ENCODE measurements around the gene SLC4A2. TPM values are rescaled to one million over a fixed set of nuclear protein-coding genes. Genes with fewer than 3 reads are reported as not detected.
A peak's percentile ranks its signal among the peaks of the same experiment; 100 is the strongest.

Gene SLC4A2
- total RNA-seq, 4 donors from 2014 or later: 31.9 to 78.7 (median 59.7) TPM

DNA sequence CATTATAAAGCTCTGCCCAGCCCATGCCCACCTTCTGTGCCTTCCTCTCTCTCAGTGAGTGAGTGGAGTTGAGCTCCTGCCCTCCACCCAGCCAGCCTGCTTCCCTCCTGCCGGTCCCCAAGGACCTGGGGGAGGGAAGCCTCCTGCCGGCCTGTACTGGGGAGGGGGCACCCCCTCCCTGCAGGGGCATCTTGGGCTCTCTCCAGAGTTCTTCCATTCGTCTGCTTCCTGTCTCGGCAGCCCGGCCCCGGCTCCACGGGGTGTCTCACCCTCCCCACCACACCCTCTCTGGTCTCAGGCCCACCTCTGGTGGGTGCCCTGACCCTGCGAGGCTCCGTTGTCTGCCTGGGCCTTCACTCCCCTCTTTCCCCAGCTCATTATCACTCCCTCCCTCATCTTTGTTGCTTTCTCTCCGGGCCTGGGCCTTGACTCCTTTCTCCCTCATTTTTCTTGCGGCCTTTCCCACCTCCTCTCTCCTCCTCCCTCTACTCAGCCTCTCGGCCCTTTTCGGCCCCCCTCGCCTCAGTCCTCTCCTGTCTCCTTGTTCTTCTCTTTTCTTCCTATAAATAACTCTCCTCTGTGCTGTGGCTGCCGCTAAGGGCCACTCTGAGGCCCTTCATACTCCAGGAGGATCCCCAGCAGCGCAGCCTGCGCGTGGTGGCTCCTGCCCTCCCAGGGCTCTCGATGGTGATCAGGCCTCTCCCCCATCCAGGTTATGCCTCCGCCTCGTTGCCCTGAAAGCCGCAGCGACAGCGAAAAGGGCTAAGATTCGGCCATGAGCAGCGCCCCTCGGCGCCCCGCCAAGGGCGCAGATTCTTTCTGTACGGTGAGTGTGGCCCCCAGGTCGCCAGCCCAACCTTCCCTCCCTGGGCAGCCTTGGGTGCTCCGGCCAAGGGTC is 2.1 kb downstream of the SLC4A2 start:
- peak overlapping the region; percentile 76 for H3K4me3 ChIP-seq
- no peak for DNase-seq (ENCODE audit: low spot score in 2 of 2)
- H3K4me1 ChIP-seq: peaks cover 64% of the 10 kb centered on the region
- 65% methylated on average over 25 of the region's 33 CpGs for WGBS
- TF ChIP-seq EP300 (IDR thresholded peaks at IDR 0.05): no peak
- TF ChIP-seq, protein P1, sequence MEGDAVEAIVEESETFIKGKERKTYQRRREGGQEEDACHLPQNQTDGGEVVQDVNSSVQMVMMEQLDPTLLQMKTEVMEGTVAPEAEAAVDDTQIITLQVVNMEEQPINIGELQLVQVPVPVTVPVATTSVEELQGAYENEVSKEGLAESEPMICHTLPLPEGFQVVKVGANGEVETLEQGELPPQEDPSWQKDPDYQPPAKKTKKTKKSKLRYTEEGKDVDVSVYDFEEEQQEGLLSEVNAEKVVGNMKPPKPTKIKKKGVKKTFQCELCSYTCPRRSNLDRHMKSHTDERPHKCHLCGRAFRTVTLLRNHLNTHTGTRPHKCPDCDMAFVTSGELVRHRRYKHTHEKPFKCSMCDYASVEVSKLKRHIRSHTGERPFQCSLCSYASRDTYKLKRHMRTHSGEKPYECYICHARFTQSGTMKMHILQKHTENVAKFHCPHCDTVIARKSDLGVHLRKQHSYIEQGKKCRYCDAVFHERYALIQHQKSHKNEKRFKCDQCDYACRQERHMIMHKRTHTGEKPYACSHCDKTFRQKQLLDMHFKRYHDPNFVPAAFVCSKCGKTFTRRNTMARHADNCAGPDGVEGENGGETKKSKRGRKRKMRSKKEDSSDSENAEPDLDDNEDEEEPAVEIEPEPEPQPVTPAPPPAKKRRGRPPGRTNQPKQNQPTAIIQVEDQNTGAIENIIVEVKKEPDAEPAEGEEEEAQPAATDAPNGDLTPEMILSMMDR (IDR thresholded peaks at IDR 0.05): no peak
- no peak for TF ChIP-seq POLR2A (IDR thresholded peaks at IDR 0.05)
- TF ChIP-seq POLR2AphosphoS5 (IDR thresholded peaks at IDR 0.05): no peak
- peaks cover 35% of the 10 kb centered on the region for H3K36me3 ChIP-seq
- no peaks in the 10 kb centered on the region for H3K27me3 ChIP-seq
- H3K9me3 ChIP-seq: no peaks in the 10 kb centered on the region
- peak overlapping the region; percentile 54 for H3K27ac ChIP-seq

DNA sequence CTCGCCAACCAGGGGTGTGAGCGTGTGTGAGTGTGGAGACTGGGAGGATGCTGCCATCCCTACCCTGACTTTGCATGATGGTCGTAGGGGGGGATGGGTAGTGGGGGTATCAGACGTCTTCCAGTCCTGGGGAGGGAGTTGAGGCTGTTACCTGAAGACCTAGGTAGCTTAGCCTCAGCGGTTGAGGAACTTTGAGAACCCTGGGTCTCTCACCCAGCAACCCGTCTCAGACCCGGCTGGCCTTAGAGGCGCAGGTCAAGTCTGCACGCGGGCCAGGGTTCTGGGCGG is 2.7 kb downstream of the SLC4A2 start:
- Histone ChIP-seq H3K27ac (no peak overlapping the region), H3K27me3 (no peaks in the 10 kb centered on the region), H3K9me3 (no peaks in the 10 kb centered on the region), H3K36me3 (peaks cover 41% of the 10 kb centered on the region), H3K4me1 (peaks cover 58% of the 10 kb centered on the region), H3K4me3 (peak overlapping the region; percentile 35)
- TF ChIP-seq POLR2AphosphoS5 (IDR thresholded peaks at IDR 0.05) (no peak), POLR2A (IDR thresholded peaks at IDR 0.05) (no peak), EP300 (IDR thresholded peaks at IDR 0.05) (no peak)
- TF ChIP-seq, protein P1 (IDR thresholded peaks at IDR 0.05): no peak
- no peak for DNase-seq (ENCODE audit: low spot score in 2 of 2)
- 81% methylated on average over 5 of the region's 11 CpGs for WGBS

DNA sequence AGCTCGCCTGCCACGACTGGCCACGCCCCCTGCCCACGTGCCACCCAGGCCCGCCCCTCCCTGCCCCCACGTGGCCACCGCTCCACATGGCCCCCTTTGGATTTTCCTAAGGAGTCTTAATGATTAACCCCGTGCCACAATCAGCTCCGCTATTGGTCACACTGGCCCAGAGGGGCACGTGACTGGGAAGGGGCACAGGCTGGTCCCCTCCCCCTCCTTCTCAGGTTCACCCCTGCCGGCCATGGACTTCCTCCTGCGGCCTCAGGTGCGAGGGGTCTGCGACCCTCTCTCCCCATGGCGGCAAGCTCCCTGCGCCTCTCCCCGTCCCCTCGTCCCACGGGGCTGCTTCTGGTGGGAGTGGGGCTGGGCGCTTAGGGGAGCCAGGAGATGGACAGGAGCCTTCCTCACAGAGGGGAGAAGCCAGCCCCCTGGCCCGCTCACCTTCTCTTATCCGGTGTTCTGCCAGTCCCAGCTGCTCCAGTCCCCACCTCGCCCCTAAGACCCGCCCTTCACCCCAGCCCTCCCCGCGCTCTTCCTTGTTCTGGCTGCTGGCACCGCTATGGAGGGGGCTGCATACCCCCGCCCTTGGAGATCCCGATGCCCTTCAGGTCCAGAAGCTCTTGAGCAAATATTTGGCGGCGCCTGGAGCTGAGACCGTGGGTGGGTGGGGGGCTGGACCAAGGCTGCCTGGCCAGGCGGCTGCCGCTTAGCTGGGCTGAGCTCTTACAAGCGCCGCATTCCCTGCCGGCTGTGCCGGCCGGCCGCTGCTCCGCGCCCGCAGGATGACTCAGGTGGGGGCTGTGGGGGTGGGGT is 3.2 kb downstream of the SLC4A2 start:
- Histone ChIP-seq H3K27me3 (no peaks in the 10 kb centered on the region), H3K9me3 (no peaks in the 10 kb centered on the region), H3K27ac (peak overlapping the region; percentile 72), H3K36me3 (peaks cover 46% of the 10 kb centered on the region), H3K4me1 (peaks cover 53% of the 10 kb centered on the region), H3K4me3 (peak overlapping the region; percentile 35)
- WGBS: 57% methylated on average over 29 of the region's 43 CpGs
- TF ChIP-seq EP300 (IDR thresholded peaks at IDR 0.05) (no peak), POLR2A (IDR thresholded peaks at IDR 0.05) (no peak), POLR2AphosphoS5 (IDR thresholded peaks at IDR 0.05) (no peak)
- TF ChIP-seq, protein P1 (IDR thresholded peaks at IDR 0.05): no peak
- DNase-seq (ENCODE audit: low spot score in 2 of 2): no peak

DNA sequence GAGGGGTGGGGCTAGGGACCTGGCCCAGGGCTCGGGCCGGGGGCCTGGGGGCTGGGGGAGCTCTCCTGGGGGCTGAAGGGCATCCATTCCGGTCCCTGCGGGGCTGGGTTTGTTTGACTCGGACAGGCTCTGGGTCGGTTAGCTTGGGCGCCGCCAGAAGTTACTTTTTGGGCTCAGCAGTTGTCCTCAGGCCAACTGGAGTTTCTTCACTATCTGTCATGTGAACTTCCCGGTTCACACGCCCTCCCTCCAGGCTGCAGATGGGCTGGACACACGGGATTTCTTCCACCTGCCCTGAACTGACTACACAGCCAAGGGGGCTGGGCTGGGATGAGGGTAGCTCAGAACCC is 3.8 kb downstream of the SLC4A2 start:
- 19% methylated on average over 11 of the region's 11 CpGs for WGBS
- Histone ChIP-seq H3K36me3 (peaks cover 52% of the 10 kb centered on the region), H3K27me3 (no peaks in the 10 kb centered on the region), H3K27ac (peak overlapping the region; percentile 72), H3K4me1 (peaks cover 52% of the 10 kb centered on the region), H3K9me3 (no peaks in the 10 kb centered on the region), H3K4me3 (peak overlapping the region; percentile 35)
- no peak for DNase-seq (ENCODE audit: low spot score in 2 of 2)
- TF ChIP-seq POLR2A (IDR thresholded peaks at IDR 0.05): no peak
- no peak for TF ChIP-seq POLR2AphosphoS5 (IDR thresholded peaks at IDR 0.05)
- TF ChIP-seq, protein P1 (IDR thresholded peaks at IDR 0.05): no peak
- no peak for TF ChIP-seq EP300 (IDR thresholded peaks at IDR 0.05)

DNA sequence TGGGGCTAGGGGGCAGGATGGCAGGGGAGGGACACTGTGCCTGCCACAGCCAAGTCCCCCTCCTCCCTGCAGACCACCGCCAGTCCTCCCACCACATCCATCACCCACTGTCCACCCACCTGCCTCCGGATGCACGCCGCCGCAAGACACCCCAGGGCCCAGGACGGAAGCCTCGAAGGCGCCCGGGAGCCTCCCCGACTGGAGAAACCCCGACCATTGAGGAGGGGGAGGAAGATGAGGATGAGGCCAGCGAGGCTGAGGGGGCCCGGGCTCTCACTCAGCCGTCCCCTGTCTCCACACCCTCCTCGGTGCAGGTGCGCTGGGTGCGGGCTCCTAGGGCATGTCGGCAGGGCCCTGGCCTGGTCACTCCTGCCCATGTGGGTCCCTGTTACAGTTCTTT is 5.1 kb downstream of the SLC4A2 start:
- no peak overlapping the region for H3K27ac ChIP-seq

More for the DNA sequence above, 5.1 kb downstream of the SLC4A2 start:
- DNase-seq (ENCODE audit: low spot score in 2 of 2): no peak
- TF ChIP-seq EP300 (IDR thresholded peaks at IDR 0.05): no peak
- TF ChIP-seq, protein P1 (IDR thresholded peaks at IDR 0.05): no peak
- WGBS: 88% methylated on average over 12 of the region's 18 CpGs
- Histone ChIP-seq H3K36me3 (peaks cover 63% of the 10 kb centered on the region), H3K27me3 (no peaks in the 10 kb centered on the region), H3K9me3 (no peaks in the 10 kb centered on the region), H3K4me3 (no peak overlapping the region), H3K4me1 (peaks cover 41% of the 10 kb centered on the region)
